Thoracic aorta (tissue), 2 donors: ENCODE data around the gene GNG7. TPM values are rescaled to one million over a fixed set of nuclear protein-coding genes. Genes with fewer than 3 reads are reported as not detected.

Experiments used
- ATAC-seq: fragments of 150-250 bp; one replicate; pipeline ENCODE4 v1.8.0; 2017; ENCODE audit warnings: low read depth; ENCODE audit not compliant: insufficient number of reproducible peaks, low FRiP score
- DNase-seq: peaks from one replicate; pipeline ENCODE4 v3.0.0-alpha.2; 2020; ENCODE audit warnings: low spot score
- H3K27ac ChIP-seq, 2 donors: fragments of 200-600 bp; sonication (generic); 1 replicate in 1 of 2; 2 replicates in 1 of 2; pipeline ENCODE4 v1.5.1; 2016; ENCODE audit warnings: mild to moderate bottlenecking in 2 of 2, moderate library complexity in 2 of 2
- H3K27me3 ChIP-seq: fragments of 200-600 bp; sonication (generic); replicated peaks from 2 replicates; pipeline ENCODE4 v1.6.0; 2016; ENCODE audit warnings: mild to moderate bottlenecking; ENCODE audit not compliant: insufficient read depth
- H3K36me3 ChIP-seq: fragments of 200-600 bp; sonication (generic); one replicate; pipeline ENCODE4 v1.5.1; 2016
- H3K4me1 ChIP-seq, 2 donors: fragments of 200-600 bp; sonication (generic); 1 replicate in 1 of 2; 2 replicates in 1 of 2; pipeline versions ENCODE4 v1.5.1 to v1.6.0; 2016; ENCODE audit warnings: low read depth in 2 of 2, mild to moderate bottlenecking in 1 of 2; ENCODE audit not compliant: control insufficient read depth in 1 of 2
- H3K4me3 ChIP-seq: fragments of 200-600 bp; sonication (generic); 2 replicates; pipeline ENCODE4 v1.5.1; 2016; ENCODE audit warnings: mild to moderate bottlenecking
- H3K9me3 ChIP-seq: fragments of 200-600 bp; sonication (generic); 2 replicates; pipeline ENCODE4 v1.5.1; 2016
- CTCF ChIP-seq: fragments of 200-600 bp; sonication (generic); IDR thresholded peaks from one replicate; pipeline ENCODE4 v1.5.1; 2019; ENCODE audit warnings: antibody characterized with exemption
- total RNA-seq, 2 donors: library from RNA; depleted of rRNA; stranded (reverse); fragments of >200 nt; gene quantifications; one replicate each; pipeline versions ENCODE4 v1.1.0 to v1.2.3, GENCODE V29; 2016

The GNG7 gene
- total RNA-seq, 2 donors from 2014 or later, result 2.3 to 3.2 TPM

DNA sequence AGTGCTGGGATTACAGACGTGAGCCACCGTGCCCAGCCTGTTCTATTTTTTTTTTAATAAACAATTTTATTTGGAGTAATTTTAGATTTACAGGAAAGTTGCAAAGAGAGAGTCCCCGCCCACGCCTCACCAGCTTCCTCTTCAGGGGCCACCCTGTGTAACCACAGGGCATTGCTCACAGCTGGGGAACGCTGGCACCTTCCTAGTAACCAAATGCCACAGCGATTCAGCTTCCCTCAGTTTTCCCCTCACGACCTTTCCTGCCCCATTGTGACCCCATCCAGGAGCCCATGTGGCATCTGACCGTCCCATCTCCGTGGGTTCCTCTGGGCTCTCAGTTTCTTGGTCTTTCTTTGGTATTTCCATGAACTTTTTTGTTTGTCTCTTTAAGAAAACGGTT is 83.9 kb downstream of the GNG7 start:
- Histone ChIP-seq H3K27ac (peak overlapping the region in 1 of 2 donors; percentile 45), H3K9me3 (no peaks in the 10 kb centered on the region), H3K4me1 (peaks cover 0 to 5% of the 10 kb centered on the region in 2 donors), H3K4me3 (no peak overlapping the region), H3K27me3 (no peaks in the 10 kb centered on the region), H3K36me3 (no peaks in the 10 kb centered on the region)
- TF ChIP-seq CTCF, result no peak
- no peak for DNase-seq
- no peak for ATAC-seq

- H3K36me3 ChIP-seq, result no peaks in the 10 kb centered on the region
- H3K9me3 ChIP-seq, result no peaks in the 10 kb centered on the region
- no peak overlapping the region for H3K4me3 ChIP-seq
- ATAC-seq (no peak), DNase-seq (no peak)
- peaks cover 0 to 8% of the 10 kb centered on the region in 2 donors for H3K4me1 ChIP-seq
- no peaks in the 10 kb centered on the region for H3K27me3 ChIP-seq
- no peak for TF ChIP-seq CTCF
- H3K27ac ChIP-seq, result no peak overlapping the region
Observed at GRCh38 chr19:2617393-2618165, 84.9 kb downstream of the GNG7 start.

- Histone ChIP-seq H3K27ac (no peak overlapping the region), H3K27me3 (no peaks in the 10 kb centered on the region), H3K9me3 (no peaks in the 10 kb centered on the region), H3K4me1 (peaks cover 0 to 8% of the 10 kb centered on the region in 2 donors), H3K36me3 (no peaks in the 10 kb centered on the region), H3K4me3 (no peak overlapping the region)
- ATAC-seq (no peak), DNase-seq (no peak)
- TF ChIP-seq CTCF, result no peak
Observed at GRCh38 chr19:2616741-2617392, 85.6 kb downstream of the GNG7 start.

GRCh38 chr19:2615782-2616181 is 86.7 kb downstream of the GNG7 start:
- H3K27me3 ChIP-seq, result no peaks in the 10 kb centered on the region
- no peak for ATAC-seq
- H3K27ac ChIP-seq, result no peak overlapping the region
- H3K4me3 ChIP-seq, result no peak overlapping the region
- DNase-seq, result no peak
- H3K36me3 ChIP-seq, result no peaks in the 10 kb centered on the region
- no peak for TF ChIP-seq CTCF
- peaks cover 3 to 8% of the 10 kb centered on the region in 2 donors for H3K4me1 ChIP-seq
- no peaks in the 10 kb centered on the region for H3K9me3 ChIP-seq

DNA sequence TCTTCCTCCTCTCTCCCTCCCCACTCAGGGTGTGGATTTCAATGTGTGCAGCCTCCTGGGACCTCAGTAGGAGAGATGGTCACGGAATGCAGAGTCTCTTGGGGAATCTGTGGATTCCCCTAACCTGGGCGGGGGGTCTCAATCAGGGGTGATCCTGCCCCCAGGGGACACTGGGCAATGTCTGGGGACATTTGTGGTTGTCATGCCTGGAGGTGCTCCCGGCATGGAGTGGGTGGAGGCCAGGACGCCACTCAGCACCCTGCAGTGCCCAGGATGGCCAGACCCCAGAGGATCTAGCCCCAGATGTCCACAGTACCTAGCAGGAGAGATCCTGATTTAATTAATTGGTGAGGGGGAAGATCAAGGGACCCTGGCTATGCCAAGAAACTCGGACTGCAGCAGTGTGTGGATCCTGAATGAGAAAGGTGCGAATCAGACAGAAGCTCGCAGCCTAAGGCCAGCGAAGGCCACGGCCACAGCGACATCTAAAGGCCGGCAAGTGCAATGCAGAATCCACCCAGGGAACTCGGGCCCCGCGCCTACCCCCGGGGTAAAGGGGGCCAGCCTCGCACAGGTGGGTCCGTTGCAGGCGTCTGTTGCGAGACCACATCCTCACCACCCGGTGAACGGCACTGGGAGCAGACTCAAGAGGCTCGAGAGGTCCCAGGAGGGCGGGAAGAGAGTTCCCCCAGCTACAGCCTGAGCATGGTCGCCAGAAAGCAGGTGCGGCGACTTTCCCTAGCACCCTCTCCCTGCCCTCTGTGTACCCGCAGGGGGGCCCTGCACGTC is 88.8 kb downstream of the GNG7 start:
- Histone ChIP-seq H3K9me3 (no peaks in the 10 kb centered on the region), H3K4me1 (peaks cover 3 to 12% of the 10 kb centered on the region in 2 donors), H3K4me3 (no peak overlapping the region), H3K36me3 (no peaks in the 10 kb centered on the region), H3K27ac (no peak overlapping the region), H3K27me3 (no peaks in the 10 kb centered on the region)
- no peak for ATAC-seq
- DNase-seq, result no peak
- TF ChIP-seq CTCF, result peak; percentile 86
